Measurements from ENCODE around the gene CEP131.

- no peak for TF ChIP-seq POLR2A (IDR thresholded peaks at IDR 0.05; ENCODE audit: low read depth, low read length)
- TF ChIP-seq FOS (IDR thresholded peaks at IDR 0.05; ENCODE audit: borderline replicate concordance, insufficient read depth, low read length), result no peak
- TF ChIP-seq, protein P1, sequence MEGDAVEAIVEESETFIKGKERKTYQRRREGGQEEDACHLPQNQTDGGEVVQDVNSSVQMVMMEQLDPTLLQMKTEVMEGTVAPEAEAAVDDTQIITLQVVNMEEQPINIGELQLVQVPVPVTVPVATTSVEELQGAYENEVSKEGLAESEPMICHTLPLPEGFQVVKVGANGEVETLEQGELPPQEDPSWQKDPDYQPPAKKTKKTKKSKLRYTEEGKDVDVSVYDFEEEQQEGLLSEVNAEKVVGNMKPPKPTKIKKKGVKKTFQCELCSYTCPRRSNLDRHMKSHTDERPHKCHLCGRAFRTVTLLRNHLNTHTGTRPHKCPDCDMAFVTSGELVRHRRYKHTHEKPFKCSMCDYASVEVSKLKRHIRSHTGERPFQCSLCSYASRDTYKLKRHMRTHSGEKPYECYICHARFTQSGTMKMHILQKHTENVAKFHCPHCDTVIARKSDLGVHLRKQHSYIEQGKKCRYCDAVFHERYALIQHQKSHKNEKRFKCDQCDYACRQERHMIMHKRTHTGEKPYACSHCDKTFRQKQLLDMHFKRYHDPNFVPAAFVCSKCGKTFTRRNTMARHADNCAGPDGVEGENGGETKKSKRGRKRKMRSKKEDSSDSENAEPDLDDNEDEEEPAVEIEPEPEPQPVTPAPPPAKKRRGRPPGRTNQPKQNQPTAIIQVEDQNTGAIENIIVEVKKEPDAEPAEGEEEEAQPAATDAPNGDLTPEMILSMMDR (IDR thresholded peaks at IDR 0.05; ENCODE audit: extremely low read depth in 1 of 2, insufficient read depth in 1 of 2, low read depth in 1 of 2, low read length in 2 of 2), result no peak
- no peak for TF ChIP-seq JUN (IDR thresholded peaks at IDR 0.05; ENCODE audit: borderline replicate concordance, insufficient read depth, insufficient read length, low read depth)
- no peak for TF ChIP-seq EZH2 (IDR thresholded peaks at IDR 0.05; ENCODE audit: borderline replicate concordance, low read depth, low read length, severe bottlenecking)
- no peak for TF ChIP-seq POLR2AphosphoS5 (IDR thresholded peaks at IDR 0.05; ENCODE audit: insufficient read depth, low read depth, low read length)
- TF ChIP-seq MAX (IDR thresholded peaks at IDR 0.05; ENCODE audit: insufficient read depth, insufficient read length), result no peak
These were observed 61.9 kb downstream of the CEP131 start for GRCh38 chr17:81160747-81161453.
